Measurements from ENCODE around the gene KRTAP5-10. TPM values are rescaled to one million over a fixed set of nuclear protein-coding genes. Genes with fewer than 3 reads are reported as not detected.

The KRTAP5-10 gene
- total and polyA plus RNA-seq, 4 donors = 0.06 to 0.20 TPM; not detected in 2

GRCh38 chr11:71558996-71559395 lies 6.4 kb upstream of the KRTAP5-10 start:
- Histone ChIP-seq H3K27ac (ENCODE audit: low read depth in 1 of 2, low read length in 1 of 2) (no peak overlapping the region), H3K9ac (ENCODE audit: insufficient read depth in 1 of 2, low read length in 2 of 2) (no peak overlapping the region), H3K9me3 (ENCODE audit: control insufficient read depth in 4 of 4, insufficient read depth in 3 of 4, low read length in 3 of 4) (peaks cover 0 to 3% (median 0%) of the 10 kb centered on the region in 4 donors), H3K4me1 (ENCODE audit: control insufficient read depth in 5 of 5, insufficient read depth in 5 of 5, low read length in 5 of 5) (no peaks in the 10 kb centered on the region), H3K4me3 (no peak overlapping the region), H3K36me3 (ENCODE audit: control insufficient read depth in 4 of 4, insufficient read depth in 4 of 4, low read length in 4 of 4) (no peaks in the 10 kb centered on the region), H3K27me3 (ENCODE audit: control insufficient read depth in 3 of 3, insufficient read depth in 3 of 3, low read length in 2 of 3) (peaks cover 0 to 6% (median 6%) of the 10 kb centered on the region in 3 donors)
- WGBS, 2 donors = 93 to 96% methylated on average over 1 of the region's 1 CpG
- ATAC-seq (ENCODE audit: insufficient read depth, low FRiP score) = no peak
- no peak for DNase-seq
- no peak for TF ChIP-seq CTCF (IDR thresholded peaks at IDR 0.05; ENCODE audit: control extremely low read depth, extremely low read depth)

- Histone ChIP-seq H3K27me3 (ENCODE audit: control insufficient read depth in 3 of 3, insufficient read depth in 3 of 3, low read length in 2 of 3) (peaks cover 0 to 9% (median 6%) of the 10 kb centered on the region in 3 donors), H3K27ac (ENCODE audit: low read depth in 1 of 2, low read length in 1 of 2) (no peak overlapping the region), H3K9ac (ENCODE audit: insufficient read depth in 1 of 2, low read length in 2 of 2) (no peak overlapping the region), H3K36me3 (ENCODE audit: control insufficient read depth in 4 of 4, insufficient read depth in 4 of 4, low read length in 4 of 4) (no peaks in the 10 kb centered on the region), H3K4me1 (ENCODE audit: control insufficient read depth in 5 of 5, insufficient read depth in 5 of 5, low read length in 5 of 5) (peaks cover 0 to 6% (median 0%) of the 10 kb centered on the region in 5 donors), H3K9me3 (ENCODE audit: control insufficient read depth in 4 of 4, insufficient read depth in 3 of 4, low read length in 3 of 4) (peaks cover 0 to 3% (median 0%) of the 10 kb centered on the region in 4 donors), H3K4me3 (no peak overlapping the region)
- no peak for TF ChIP-seq CTCF (IDR thresholded peaks at IDR 0.05; ENCODE audit: control extremely low read depth, extremely low read depth)
- ATAC-seq (ENCODE audit: insufficient read depth, low FRiP score) = no peak
- DNase-seq = no peak
Measured at GRCh38 chr11:71562120-71562519, 3.2 kb upstream of the KRTAP5-10 start.

DNA sequence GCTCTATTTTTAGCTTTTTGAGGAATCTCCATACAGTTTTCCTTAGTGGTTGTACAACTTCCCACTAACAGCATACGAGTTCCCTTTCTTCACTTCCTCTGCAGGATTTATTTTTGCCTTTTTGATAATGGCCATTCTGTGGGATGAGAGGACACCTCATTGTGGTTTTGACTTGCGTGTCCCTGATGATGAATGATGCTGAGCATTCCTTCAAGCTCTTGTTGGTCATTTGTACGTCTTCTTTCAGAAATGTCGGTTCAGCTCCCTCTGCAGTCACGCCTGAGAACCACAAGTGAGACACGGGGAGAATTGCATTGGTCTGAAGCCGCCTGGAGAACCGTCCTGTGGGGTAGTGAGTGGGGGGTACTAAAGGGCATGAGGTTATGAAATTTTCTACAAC lies 2.0 kb upstream of the KRTAP5-10 start:
- Histone ChIP-seq H3K36me3 (ENCODE audit: control insufficient read depth in 4 of 4, insufficient read depth in 4 of 4, low read length in 4 of 4) (no peaks in the 10 kb centered on the region), H3K4me3 (no peak overlapping the region), H3K9ac (ENCODE audit: insufficient read depth in 1 of 2, low read length in 2 of 2) (no peak overlapping the region), H3K4me1 (ENCODE audit: control insufficient read depth in 5 of 5, insufficient read depth in 5 of 5, low read length in 5 of 5) (peaks cover 0 to 6% (median 0%) of the 10 kb centered on the region in 5 donors), H3K9me3 (ENCODE audit: control insufficient read depth in 4 of 4, insufficient read depth in 3 of 4, low read length in 3 of 4) (peaks cover 0 to 3% (median 0%) of the 10 kb centered on the region in 4 donors), H3K27ac (ENCODE audit: low read depth in 1 of 2, low read length in 1 of 2) (no peak overlapping the region), H3K27me3 (ENCODE audit: control insufficient read depth in 3 of 3, insufficient read depth in 3 of 3, low read length in 2 of 3) (peaks cover 0 to 9% (median 6%) of the 10 kb centered on the region in 3 donors)
- WGBS, 2 donors = 8 to 13% methylated on average over 8 of the region's 8 CpGs
- DNase-seq (peak in 2 of 3 donors; percentile 5 to 22), ATAC-seq (ENCODE audit: insufficient read depth, low FRiP score) (no peak)
- TF ChIP-seq CTCF (IDR thresholded peaks at IDR 0.05; ENCODE audit: control extremely low read depth, extremely low read depth) = peak; percentile 32

DNA sequence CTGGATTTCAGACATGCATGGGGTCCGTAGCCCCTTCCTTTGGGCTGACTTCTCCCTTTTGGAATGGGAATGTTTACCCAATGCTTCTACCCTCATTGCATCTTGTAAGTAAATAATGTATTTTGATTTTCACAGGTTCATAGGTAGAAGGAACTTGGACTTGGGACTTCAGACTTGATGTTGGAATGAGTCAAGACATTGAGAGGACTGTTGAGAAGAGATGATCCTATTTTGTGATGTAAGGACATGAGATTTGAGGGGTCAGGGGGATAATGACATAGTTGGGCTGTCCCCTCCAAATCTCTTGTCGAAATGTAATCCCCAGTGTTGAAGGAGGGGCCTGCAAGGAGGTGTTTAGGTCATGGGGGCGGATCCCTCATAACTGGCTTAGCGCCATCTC lies 933 bp upstream of the KRTAP5-10 start:
- Histone ChIP-seq H3K36me3 (ENCODE audit: control insufficient read depth in 4 of 4, insufficient read depth in 4 of 4, low read length in 4 of 4) (no peaks in the 10 kb centered on the region), H3K9me3 (ENCODE audit: control insufficient read depth in 4 of 4, insufficient read depth in 3 of 4, low read length in 3 of 4) (peaks cover 0 to 3% (median 0%) of the 10 kb centered on the region in 4 donors), H3K27me3 (ENCODE audit: control insufficient read depth in 3 of 3, insufficient read depth in 3 of 3, low read length in 2 of 3) (peaks cover 0 to 9% (median 6%) of the 10 kb centered on the region in 3 donors), H3K9ac (ENCODE audit: insufficient read depth in 1 of 2, low read length in 2 of 2) (no peak overlapping the region), H3K27ac (ENCODE audit: low read depth in 1 of 2, low read length in 1 of 2) (no peak overlapping the region), H3K4me1 (ENCODE audit: control insufficient read depth in 5 of 5, insufficient read depth in 5 of 5, low read length in 5 of 5) (peaks cover 0 to 6% (median 0%) of the 10 kb centered on the region in 5 donors), H3K4me3 (no peak overlapping the region)
- DNase-seq (no peak), ATAC-seq (ENCODE audit: insufficient read depth, low FRiP score) (no peak)
- WGBS, 2 donors = 80 to 89% methylated on average over 4 of the region's 4 CpGs
- TF ChIP-seq CTCF (IDR thresholded peaks at IDR 0.05; ENCODE audit: control extremely low read depth, extremely low read depth) = no peak
